M059J (cell line): ENCODE measurements around the gene OR4D6. TPM values are rescaled to one million over a fixed set of nuclear protein-coding genes. Genes with fewer than 3 reads are reported as not detected.

Experiments used
- total RNA-seq: library from RNA; depleted of rRNA; stranded (reverse); fragments of >200 nt; shearing (Covaris generic); gene quantifications from 2 replicates; pipeline ENCODE4 v1.2.3, GENCODE V29; 2014; rRNA removed

Gene OR4D6
- total RNA-seq, 1 experiment from 2014 or later = not detected

Other genes starting within 250 kb of the OR4D6 start
- gene MPEG1, start 244.0 kb upstream of the OR4D6 start, total RNA-seq = not detected in 2 replicates
- not detected in 2 replicates for gene OR5AN1, start 98.1 kb upstream of the OR4D6 start, total RNA-seq
- not detected in 2 replicates for gene OR5A2, start 30.5 kb upstream of the OR4D6 start, total RNA-seq
- not detected in 2 replicates for gene OR5A1, start 20.5 kb upstream of the OR4D6 start, total RNA-seq
- not detected in 2 replicates for gene OR4D10, start 16.4 kb downstream of the OR4D6 start, total RNA-seq
- not detected in 2 replicates for gene OR4D11, start 46.6 kb downstream of the OR4D6 start, total RNA-seq
- gene OR4D9, start 54.6 kb downstream of the OR4D6 start, total RNA-seq = not detected in 2 replicates
- 31.2 and 41.9 TPM in 2 replicates for gene OSBP, start 158.8 kb downstream of the OR4D6 start, total RNA-seq
- gene PATL1, start 212.1 kb downstream of the OR4D6 start, total RNA-seq = 38.4 and 45.5 TPM in 2 replicates